K562 (cell line): ENCODE measurements around the gene TUBB6.

Source experiments
- BCL6 ChIP-seq: fragments of 250-450 bp; sonication (Bioruptor Pico); IDR thresholded peaks from 2 replicates; pipeline ENCODE4 v1.4.0; 2020
- ELF4 ChIP-seq: fragments of 450-650 bp; formaldehyde crosslinking; IDR thresholded peaks from 2 replicates; pipeline ENCODE4 v1.4.0; 2022; ENCODE audit warnings: missing genetic modification characterization
- POLR2AphosphoS5 ChIP-seq: IDR thresholded peaks from 2 replicates; pipeline ENCODE4 v1.6.1; 2011; ENCODE audit warnings: mild to moderate bottlenecking, low read depth, low read length, moderate library complexity; ENCODE audit not compliant: control insufficient read depth, insufficient read depth
- SIN3A ChIP-seq, 2 experiments: fragments of 150-350 bp in 1 of 2; IDR thresholded peaks; 2 replicates each; pipeline ENCODE4 v1.6.1; 2011 to 2016; ENCODE audit warnings: borderline replicate concordance in 2 of 2, low read depth in 2 of 2, low read length in 2 of 2, mild to moderate bottlenecking in 2 of 2, moderate library complexity in 2 of 2; ENCODE audit not compliant: control insufficient read depth in 1 of 2
- YY1 ChIP-seq, 3 experiments: IDR thresholded peaks; 2 replicates each; pipeline ENCODE4 v1.6.1; 2011; ENCODE audit warnings: low read length in 2 of 3, mild to moderate bottlenecking in 2 of 3, moderate library complexity in 2 of 3, borderline replicate concordance in 1 of 3, control low read depth in 1 of 3, low read depth in 1 of 3; ENCODE audit not compliant: insufficient read depth in 3 of 3, insufficient replicate concordance in 2 of 3, control insufficient read depth in 1 of 3, insufficient read length in 1 of 3; ENCODE audit errors: extremely low read depth in 1 of 3
- ZNF263 ChIP-seq: sonication (generic); formaldehyde crosslinking; IDR thresholded peaks from 2 replicates; pipeline ENCODE4 v1.8.0; 2022; ENCODE audit warnings: mild to moderate bottlenecking, missing genetic modification reagents, borderline replicate concordance
- ZNF282 ChIP-seq: sonication (generic); formaldehyde crosslinking; IDR thresholded peaks from 2 replicates; pipeline ENCODE4 v1.8.1; 2023; ENCODE audit warnings: missing genetic modification reagents
- TF ChIP-seq, protein P1 (sequence below): sonication (generic); formaldehyde crosslinking; IDR thresholded peaks from 2 replicates; pipeline ENCODE4 v1.8.0; 2023; ENCODE audit warnings: mild to moderate bottlenecking, missing genetic modification reagents
- TF ChIP-seq, protein P2 (sequence below), 3 experiments: IDR thresholded peaks in 2 of 3; conservative IDR thresholded peaks in 1 of 3; 2 replicates each; pipeline ENCODE4 v1.5.1; 2011 to 2012; ENCODE audit warnings: low read length in 3 of 3, mild to moderate bottlenecking in 3 of 3, control low read depth in 2 of 3, improper control_type of control experiment in 1 of 3, inconsistent platforms in 1 of 3, low read depth in 1 of 3, mixed read lengths in 1 of 3, moderate library complexity in 1 of 3; ENCODE audit not compliant: insufficient read depth in 2 of 3

DNA sequence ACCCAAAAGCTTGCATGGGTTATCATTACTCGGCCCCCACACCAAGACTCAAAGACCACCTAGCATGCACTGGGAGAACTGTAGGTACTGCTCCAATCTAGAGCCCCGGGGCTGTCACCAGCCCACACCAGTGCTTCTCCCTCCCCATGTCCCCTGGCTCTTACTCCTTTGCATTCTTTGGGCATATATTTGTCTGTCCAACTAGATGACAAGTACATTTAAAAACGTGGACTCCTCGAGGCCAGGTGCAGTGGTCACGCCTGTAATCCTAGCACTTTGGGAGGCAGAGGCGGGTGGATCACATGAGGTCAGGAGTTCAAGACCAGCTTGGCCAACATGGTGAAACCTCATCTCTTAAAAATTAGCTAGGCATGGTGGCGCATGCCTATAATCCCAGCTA, 61.2 kb downstream of the TUBB6 start:
- TF ChIP-seq POLR2AphosphoS5: no peak
- TF ChIP-seq, protein P1, sequence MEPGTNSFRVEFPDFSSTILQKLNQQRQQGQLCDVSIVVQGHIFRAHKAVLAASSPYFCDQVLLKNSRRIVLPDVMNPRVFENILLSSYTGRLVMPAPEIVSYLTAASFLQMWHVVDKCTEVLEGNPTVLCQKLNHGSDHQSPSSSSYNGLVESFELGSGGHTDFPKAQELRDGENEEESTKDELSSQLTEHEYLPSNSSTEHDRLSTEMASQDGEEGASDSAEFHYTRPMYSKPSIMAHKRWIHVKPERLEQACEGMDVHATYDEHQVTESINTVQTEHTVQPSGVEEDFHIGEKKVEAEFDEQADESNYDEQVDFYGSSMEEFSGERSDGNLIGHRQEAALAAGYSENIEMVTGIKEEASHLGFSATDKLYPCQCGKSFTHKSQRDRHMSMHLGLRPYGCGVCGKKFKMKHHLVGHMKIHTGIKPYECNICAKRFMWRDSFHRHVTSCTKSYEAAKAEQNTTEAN: no peak
- TF ChIP-seq ZNF282 (CRISPR knock-in tag): no peak
- TF ChIP-seq, protein P2, sequence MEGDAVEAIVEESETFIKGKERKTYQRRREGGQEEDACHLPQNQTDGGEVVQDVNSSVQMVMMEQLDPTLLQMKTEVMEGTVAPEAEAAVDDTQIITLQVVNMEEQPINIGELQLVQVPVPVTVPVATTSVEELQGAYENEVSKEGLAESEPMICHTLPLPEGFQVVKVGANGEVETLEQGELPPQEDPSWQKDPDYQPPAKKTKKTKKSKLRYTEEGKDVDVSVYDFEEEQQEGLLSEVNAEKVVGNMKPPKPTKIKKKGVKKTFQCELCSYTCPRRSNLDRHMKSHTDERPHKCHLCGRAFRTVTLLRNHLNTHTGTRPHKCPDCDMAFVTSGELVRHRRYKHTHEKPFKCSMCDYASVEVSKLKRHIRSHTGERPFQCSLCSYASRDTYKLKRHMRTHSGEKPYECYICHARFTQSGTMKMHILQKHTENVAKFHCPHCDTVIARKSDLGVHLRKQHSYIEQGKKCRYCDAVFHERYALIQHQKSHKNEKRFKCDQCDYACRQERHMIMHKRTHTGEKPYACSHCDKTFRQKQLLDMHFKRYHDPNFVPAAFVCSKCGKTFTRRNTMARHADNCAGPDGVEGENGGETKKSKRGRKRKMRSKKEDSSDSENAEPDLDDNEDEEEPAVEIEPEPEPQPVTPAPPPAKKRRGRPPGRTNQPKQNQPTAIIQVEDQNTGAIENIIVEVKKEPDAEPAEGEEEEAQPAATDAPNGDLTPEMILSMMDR (IDR thresholded peaks at IDR 0.05 in 2 of 3, conservative IDR thresholded peaks at IDR 0.05 in 1 of 3; ENCODE audit: insufficient read depth in 2 of 3, low read depth in 1 of 3, low read length in 3 of 3): no peak
- TF ChIP-seq ELF4: no peak
- no peak for TF ChIP-seq SIN3A (IDR thresholded peaks at IDR 0.05; ENCODE audit: borderline replicate concordance in 2 of 2, control insufficient read depth in 1 of 2, low read depth in 2 of 2, low read length in 2 of 2)
- TF ChIP-seq ZNF263: no peak
- no peak for TF ChIP-seq YY1 (IDR thresholded peaks at IDR 0.05; ENCODE audit: borderline replicate concordance in 1 of 3, control insufficient read depth in 1 of 3, extremely low read depth in 1 of 3, insufficient read depth in 3 of 3, insufficient read length in 1 of 3, insufficient replicate concordance in 2 of 3, low read depth in 1 of 3, low read length in 2 of 3)
- no peak for TF ChIP-seq BCL6 (CRISPR knock-in tag)
